K562 (cell line): ENCODE results near the gene DNAH9. TPM values are rescaled to one million over a fixed set of nuclear protein-coding genes. Genes with fewer than 3 reads are reported as not detected.

ENCODE experiments used
- BRCA1 ChIP-seq, 2 experiments: fragments of 450-650 bp in 1 of 2; sonication (generic) in 1 of 2; formaldehyde crosslinking in 1 of 2; IDR thresholded peaks; 2 replicates each; pipeline versions ENCODE4 v1.5.0 to v1.6.1; 2017 to 2020; ENCODE audit warnings: mild to moderate bottlenecking in 1 of 2, missing genetic modification reagents in 1 of 2
- BRD9 ChIP-seq: fragments of 450-650 bp; IDR thresholded peaks from 2 replicates; pipeline ENCODE4 v1.6.1; 2018; ENCODE audit warnings: low read depth; ENCODE audit not compliant: partially characterized antibody
- CBFB ChIP-seq: sonication (generic); formaldehyde crosslinking; IDR thresholded peaks from 2 replicates; pipeline ENCODE4 v1.4.0; 2020; ENCODE audit warnings: mild to moderate bottlenecking, missing genetic modification reagents
- ELF4 ChIP-seq: fragments of 450-650 bp; formaldehyde crosslinking; IDR thresholded peaks from 2 replicates; pipeline ENCODE4 v1.4.0; 2022; ENCODE audit warnings: missing genetic modification characterization
- EWSR1 ChIP-seq: fragments of 450-650 bp; IDR thresholded peaks from 2 replicates; pipeline ENCODE4 v1.6.1; 2018; ENCODE audit warnings: borderline replicate concordance, mild to moderate bottlenecking, low read depth, moderate library complexity; ENCODE audit not compliant: partially characterized antibody
- FOXP1 ChIP-seq: sonication (generic); formaldehyde crosslinking; IDR thresholded peaks from 2 replicates; pipeline ENCODE4 v1.8.0; 2022; ENCODE audit warnings: mild to moderate bottlenecking, missing genetic modification reagents
- GABPB2 ChIP-seq: fragments of 250-450 bp; sonication (Bioruptor Pico); conservative IDR thresholded peaks from 2 replicates; pipeline ENCODE4 v1.5.1; 2021; ENCODE audit warnings: mild to moderate bottlenecking
- KDM2B ChIP-seq: fragments of 250-450 bp; sonication (Bioruptor Pico); IDR thresholded peaks from 2 replicates; pipeline ENCODE4 v1.8.0; 2021; ENCODE audit warnings: mild to moderate bottlenecking, moderate library complexity
- KLF13 ChIP-seq: fragments of 450-650 bp; IDR thresholded peaks from 2 replicates; pipeline ENCODE4 v1.6.1; 2016; ENCODE audit warnings: missing genetic modification characterization, low read depth, mild to moderate bottlenecking, missing compliant biosample characterization, moderate library complexity, borderline replicate concordance
- NONO ChIP-seq, 2 experiments: fragments of 200-400 bp in 1 of 2; fragments of 450-650 bp in 1 of 2; formaldehyde crosslinking in 1 of 2; IDR thresholded peaks; 2 replicates each; pipeline ENCODE4 v1.6.1; 2017; ENCODE audit warnings: low read depth in 2 of 2, mild to moderate bottlenecking in 2 of 2, moderate library complexity in 2 of 2, low read length in 1 of 2
- RFX5 ChIP-seq: IDR thresholded peaks from 2 replicates; pipeline ENCODE4 v1.6.1; 2011; ENCODE audit warnings: low read depth, mild to moderate bottlenecking, improper control_type of control experiment, low read length
- ZNF121 ChIP-seq: sonication (generic); formaldehyde crosslinking; conservative IDR thresholded peaks from 2 replicates; pipeline ENCODE4 v1.8.0; 2022; ENCODE audit warnings: missing genetic modification reagents
- ZNF586 ChIP-seq: fragments of 450-650 bp; formaldehyde crosslinking; conservative IDR thresholded peaks from 2 replicates; pipeline ENCODE4 v1.4.0; 2020; ENCODE audit warnings: mild to moderate bottlenecking, moderate library complexity
- ZNF766 ChIP-seq: fragments of 200-800 bp; sonication (Bioruptor generic); conservative IDR thresholded peaks from 2 replicates; pipeline ENCODE4 v1.6.1; 2016; ENCODE audit warnings: missing genetic modification characterization, missing compliant biosample characterization
- polyA plus RNA-seq, 8 experiments: library from polyadenylated mRNA; depleted of rRNA in 4 of 8; stranded (reverse) in 5 of 8; unstranded in 3 of 8; fragments of >200 nt; fragmentation: Nextera tagmentation in 2 of 8; fragmentation: Illumina TruSeq in 1 of 8; extraction: Ambion mirVana in 2 of 8; extraction: Trizol in 1 of 8; gene quantifications; 2 replicates each; pipeline versions ENCODE4 v1.2.1 to v1.2.3, GENCODE V29; 2011 to 2014; ENCODE audit warnings: inconsistent platforms in 1 of 8, missing spikeins in 1 of 8
- total RNA-seq, 7 experiments: library from RNA; depleted of rRNA in 6 of 7; stranded (reverse); fragments of >200 nt in 6 of 7; fragmentation: Illumina TruSeq in 2 of 7; extraction: Trizol in 2 of 7; gene quantifications; 2 replicates each; pipeline versions ENCODE4 v1.2.1 to v1.2.3, GENCODE V29; 2011 to 2021; ENCODE audit warnings: low replicate concordance in 1 of 7
- TF ChIP-seq, protein P1 (sequence below): fragments of 450-650 bp; IDR thresholded peaks from 2 replicates; pipeline ENCODE4 v1.6.1; 2018; ENCODE audit not compliant: partially characterized antibody
- TF ChIP-seq, protein P2 (sequence below): fragments of 450-650 bp; IDR thresholded peaks from 2 replicates; pipeline ENCODE4 v1.6.1; 2017; ENCODE audit warnings: antibody characterized with exemption, mild to moderate bottlenecking
- TF ChIP-seq, protein P3 (sequence below): fragments of 450-650 bp; IDR thresholded peaks from 2 replicates; pipeline ENCODE4 v1.6.1; 2016; ENCODE audit warnings: missing biosample characterization, missing genetic modification characterization
- TF ChIP-seq, protein P4 (sequence below): fragments of 450-650 bp; formaldehyde crosslinking; IDR thresholded peaks from 2 replicates; pipeline ENCODE4 v1.4.0; 2020; ENCODE audit warnings: mild to moderate bottlenecking, moderate library complexity

Gene DNAH9
- total and polyA plus RNA-seq, 9 of the 15 experiments (the other 6 are each of a cell fraction or from before 2014, with no cell fraction given): not detected

DNA sequence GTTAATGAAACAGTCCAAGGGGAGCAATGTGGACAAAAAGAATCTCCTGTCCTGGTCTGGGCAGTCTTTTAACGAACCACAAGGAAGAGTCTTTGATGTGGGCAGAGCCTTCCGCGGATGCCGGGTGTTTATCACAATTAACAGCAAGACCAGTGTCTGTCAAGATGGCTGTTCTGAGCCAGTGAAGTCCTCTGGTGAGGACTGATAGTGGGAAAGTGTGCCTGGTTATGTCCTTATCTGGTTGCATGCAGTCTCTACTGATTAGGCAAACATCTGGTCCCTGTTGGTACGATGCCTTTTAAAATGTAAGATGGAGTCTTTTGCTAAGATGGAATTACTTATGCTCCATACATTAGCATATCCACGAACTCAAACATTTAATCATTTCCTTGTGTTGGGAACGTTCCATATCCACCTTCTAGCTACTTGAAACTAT lies 310.5 kb downstream of the DNAH9 start (continued):
- TF ChIP-seq, protein P1, sequence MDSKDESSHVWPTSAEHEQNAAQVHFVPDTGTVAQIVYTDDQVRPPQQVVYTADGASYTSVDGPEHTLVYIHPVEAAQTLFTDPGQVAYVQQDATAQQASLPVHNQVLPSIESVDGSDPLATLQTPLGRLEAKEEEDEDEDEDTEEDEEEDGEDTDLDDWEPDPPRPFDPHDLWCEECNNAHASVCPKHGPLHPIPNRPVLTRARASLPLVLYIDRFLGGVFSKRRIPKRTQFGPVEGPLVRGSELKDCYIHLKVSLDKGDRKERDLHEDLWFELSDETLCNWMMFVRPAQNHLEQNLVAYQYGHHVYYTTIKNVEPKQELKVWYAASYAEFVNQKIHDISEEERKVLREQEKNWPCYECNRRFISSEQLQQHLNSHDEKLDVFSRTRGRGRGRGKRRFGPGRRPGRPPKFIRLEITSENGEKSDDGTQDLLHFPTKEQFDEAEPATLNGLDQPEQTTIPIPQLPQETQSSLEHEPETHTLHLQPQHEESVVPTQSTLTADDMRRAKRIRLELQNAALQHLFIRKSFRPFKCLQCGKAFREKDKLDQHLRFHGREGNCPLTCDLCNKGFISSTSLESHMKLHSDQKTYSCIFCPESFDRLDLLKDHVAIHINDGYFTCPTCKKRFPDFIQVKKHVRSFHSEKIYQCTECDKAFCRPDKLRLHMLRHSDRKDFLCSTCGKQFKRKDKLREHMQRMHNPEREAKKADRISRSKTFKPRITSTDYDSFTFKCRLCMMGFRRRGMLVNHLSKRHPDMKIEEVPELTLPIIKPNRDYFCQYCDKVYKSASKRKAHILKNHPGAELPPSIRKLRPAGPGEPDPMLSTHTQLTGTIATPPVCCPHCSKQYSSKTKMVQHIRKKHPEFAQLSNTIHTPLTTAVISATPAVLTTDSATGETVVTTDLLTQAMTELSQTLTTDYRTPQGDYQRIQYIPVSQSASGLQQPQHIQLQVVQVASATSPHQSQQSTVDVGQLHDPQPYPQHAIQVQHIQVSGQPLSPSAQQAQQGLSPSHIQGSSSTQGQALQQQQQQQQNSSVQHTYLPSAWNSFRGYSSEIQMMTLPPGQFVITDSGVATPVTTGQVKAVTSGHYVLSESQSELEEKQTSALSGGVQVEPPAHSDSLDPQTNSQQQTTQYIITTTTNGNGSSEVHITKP: no peak
- no peak for TF ChIP-seq EWSR1
- TF ChIP-seq KLF13 (tag): 0 out of 2 replicates have a peak, but pooled peaks have one; percentile 27
- TF ChIP-seq KDM2B: no peak
- peak in 1 of 2 experiments; percentile 78; a peak in 1 of 4 replicates for TF ChIP-seq NONO (IDR thresholded peaks at IDR 0.05; ENCODE audit: low read depth in 2 of 2, low read length in 1 of 2)
- TF ChIP-seq ZNF121 (CRISPR knock-in tag): no peak
- TF ChIP-seq ZNF586: no peak
- no peak for TF ChIP-seq BRCA1 (IDR thresholded peaks at IDR 0.05)
- no peak for TF ChIP-seq BRCA1 (CRISPR knock-in tag; IDR thresholded peaks at IDR 0.05)
- no peak for TF ChIP-seq RFX5
- TF ChIP-seq ZNF766 (CRISPR knock-in tag): peak; percentile 97
- TF ChIP-seq BRD9: peak; percentile 21
- TF ChIP-seq, protein P2, sequence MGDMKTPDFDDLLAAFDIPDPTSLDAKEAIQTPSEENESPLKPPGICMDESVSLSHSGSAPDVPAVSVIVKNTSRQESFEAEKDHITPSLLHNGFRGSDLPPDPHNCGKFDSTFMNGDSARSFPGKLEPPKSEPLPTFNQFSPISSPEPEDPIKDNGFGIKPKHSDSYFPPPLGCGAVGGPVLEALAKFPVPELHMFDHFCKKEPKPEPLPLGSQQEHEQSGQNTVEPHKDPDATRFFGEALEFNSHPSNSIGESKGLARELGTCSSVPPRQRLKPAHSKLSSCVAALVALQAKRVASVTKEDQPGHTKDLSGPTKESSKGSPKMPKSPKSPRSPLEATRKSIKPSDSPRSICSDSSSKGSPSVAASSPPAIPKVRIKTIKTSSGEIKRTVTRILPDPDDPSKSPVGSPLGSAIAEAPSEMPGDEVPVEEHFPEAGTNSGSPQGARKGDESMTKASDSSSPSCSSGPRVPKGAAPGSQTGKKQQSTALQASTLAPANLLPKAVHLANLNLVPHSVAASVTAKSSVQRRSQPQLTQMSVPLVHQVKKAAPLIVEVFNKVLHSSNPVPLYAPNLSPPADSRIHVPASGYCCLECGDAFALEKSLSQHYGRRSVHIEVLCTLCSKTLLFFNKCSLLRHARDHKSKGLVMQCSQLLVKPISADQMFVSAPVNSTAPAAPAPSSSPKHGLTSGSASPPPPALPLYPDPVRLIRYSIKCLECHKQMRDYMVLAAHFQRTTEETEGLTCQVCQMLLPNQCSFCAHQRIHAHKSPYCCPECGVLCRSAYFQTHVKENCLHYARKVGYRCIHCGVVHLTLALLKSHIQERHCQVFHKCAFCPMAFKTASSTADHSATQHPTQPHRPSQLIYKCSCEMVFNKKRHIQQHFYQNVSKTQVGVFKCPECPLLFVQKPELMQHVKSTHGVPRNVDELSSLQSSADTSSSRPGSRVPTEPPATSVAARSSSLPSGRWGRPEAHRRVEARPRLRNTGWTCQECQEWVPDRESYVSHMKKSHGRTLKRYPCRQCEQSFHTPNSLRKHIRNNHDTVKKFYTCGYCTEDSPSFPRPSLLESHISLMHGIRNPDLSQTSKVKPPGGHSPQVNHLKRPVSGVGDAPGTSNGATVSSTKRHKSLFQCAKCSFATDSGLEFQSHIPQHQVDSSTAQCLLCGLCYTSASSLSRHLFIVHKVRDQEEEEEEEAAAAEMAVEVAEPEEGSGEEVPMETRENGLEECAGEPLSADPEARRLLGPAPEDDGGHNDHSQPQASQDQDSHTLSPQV: peak; percentile 90
- TF ChIP-seq, protein P3, sequence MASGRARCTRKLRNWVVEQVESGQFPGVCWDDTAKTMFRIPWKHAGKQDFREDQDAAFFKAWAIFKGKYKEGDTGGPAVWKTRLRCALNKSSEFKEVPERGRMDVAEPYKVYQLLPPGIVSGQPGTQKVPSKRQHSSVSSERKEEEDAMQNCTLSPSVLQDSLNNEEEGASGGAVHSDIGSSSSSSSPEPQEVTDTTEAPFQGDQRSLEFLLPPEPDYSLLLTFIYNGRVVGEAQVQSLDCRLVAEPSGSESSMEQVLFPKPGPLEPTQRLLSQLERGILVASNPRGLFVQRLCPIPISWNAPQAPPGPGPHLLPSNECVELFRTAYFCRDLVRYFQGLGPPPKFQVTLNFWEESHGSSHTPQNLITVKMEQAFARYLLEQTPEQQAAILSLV (tag): 0 out of 2 replicates have a peak, but pooled peaks have one; percentile 45
- no peak for TF ChIP-seq GABPB2 (CRISPR knock-in tag)
- TF ChIP-seq, protein P4, sequence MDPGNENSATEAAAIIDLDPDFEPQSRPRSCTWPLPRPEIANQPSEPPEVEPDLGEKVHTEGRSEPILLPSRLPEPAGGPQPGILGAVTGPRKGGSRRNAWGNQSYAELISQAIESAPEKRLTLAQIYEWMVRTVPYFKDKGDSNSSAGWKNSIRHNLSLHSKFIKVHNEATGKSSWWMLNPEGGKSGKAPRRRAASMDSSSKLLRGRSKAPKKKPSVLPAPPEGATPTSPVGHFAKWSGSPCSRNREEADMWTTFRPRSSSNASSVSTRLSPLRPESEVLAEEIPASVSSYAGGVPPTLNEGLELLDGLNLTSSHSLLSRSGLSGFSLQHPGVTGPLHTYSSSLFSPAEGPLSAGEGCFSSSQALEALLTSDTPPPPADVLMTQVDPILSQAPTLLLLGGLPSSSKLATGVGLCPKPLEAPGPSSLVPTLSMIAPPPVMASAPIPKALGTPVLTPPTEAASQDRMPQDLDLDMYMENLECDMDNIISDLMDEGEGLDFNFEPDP (CRISPR knock-in tag): no peak
- TF ChIP-seq CBFB (CRISPR knock-in tag): peak; percentile 88
- no peak for TF ChIP-seq FOXP1 (CRISPR knock-in tag)
- TF ChIP-seq ELF4 (CRISPR knock-in tag): peak; percentile 94
